Activated CD4-positive, CD25-positive, alpha-beta regulatory T cell treated with anti-CD3 and anti-CD28 coated beads, Interleukin-2, amount 50 U/mL, for 72 hours (primary cell): ENCODE results near the gene HHAT.

Experiments
- DNase-seq: peaks from one replicate; pipeline ENCODE4 v3.0.0; 2021

The HHAT gene

GRCh38 chr1:210617293-210617692 is 288.6 kb downstream of the HHAT start:
- DNase-seq, result no peak

- no peak for DNase-seq
These were observed 289.7 kb downstream of the HHAT start for GRCh38 chr1:210618369-210618768.

- no peak for DNase-seq
These were observed 292.3 kb downstream of the HHAT start for GRCh38 chr1:210620867-210621488.

GRCh38 chr1:210621712-210622111 is 293.0 kb downstream of the HHAT start:
- no peak for DNase-seq

GRCh38 chr1:210624722-210625121 is 296.0 kb downstream of the HHAT start:
- no peak for DNase-seq

- DNase-seq, result no peak
These were observed 297.0 kb downstream of the HHAT start for GRCh38 chr1:210625715-210626114.

- DNase-seq, result no peak
These were observed 297.6 kb downstream of the HHAT start for GRCh38 chr1:210626341-210626740.

- DNase-seq, result no peak
These were observed 299.1 kb downstream of the HHAT start for GRCh38 chr1:210627755-210628154.

GRCh38 chr1:210629276-210629675 is 300.6 kb downstream of the HHAT start:
- DNase-seq, result no peak

GRCh38 chr1:210631399-210631798 is 302.7 kb downstream of the HHAT start:
- DNase-seq, result no peak

GRCh38 chr1:210633140-210633539 is 304.4 kb downstream of the HHAT start:
- no peak for DNase-seq

- no peak for DNase-seq
These were observed 304.9 kb downstream of the HHAT start for GRCh38 chr1:210633636-210634035.

- DNase-seq, result no peak
These were observed 306.4 kb downstream of the HHAT start for GRCh38 chr1:210635108-210635507.

GRCh38 chr1:210641582-210641981 is 312.9 kb downstream of the HHAT start:
- no peak for DNase-seq

- DNase-seq, result no peak
These were observed 317.0 kb downstream of the HHAT start for GRCh38 chr1:210645582-210646257.

- DNase-seq, result no peak
These were observed 317.5 kb downstream of the HHAT start for GRCh38 chr1:210646258-210646616.

GRCh38 chr1:210647406-210648333 is 319.0 kb downstream of the HHAT start:
- DNase-seq, result no peak

GRCh38 chr1:210648588-210649269 is 320.0 kb downstream of the HHAT start:
- no peak for DNase-seq

- DNase-seq, result no peak
These were observed 321.7 kb downstream of the HHAT start for GRCh38 chr1:210650403-210650802.

GRCh38 chr1:210652329-210652954 is 323.7 kb downstream of the HHAT start:
- DNase-seq, result no peak

- DNase-seq, result no peak
These were observed 325.1 kb downstream of the HHAT start for GRCh38 chr1:210653771-210654170.

GRCh38 chr1:210654176-210654981 is 325.7 kb downstream of the HHAT start:
- DNase-seq, result peak; percentile 38
